GM08714 (cell line): Measurements from ENCODE around the gene PDSS2.

ENCODE experiments used
- H3K4me3 ChIP-seq: fragments of 200-500 bp; sonication (Bioruptor generic); 2 replicates; pipeline ENCODE4 v1.5.1; 2014; ENCODE audit warnings: mild to moderate bottlenecking, low read length, inconsistent platforms
- ZNF274 ChIP-seq: IDR thresholded peaks from 2 replicates; pipeline ENCODE4 v1.6.1; 2012; ENCODE audit warnings: mild to moderate bottlenecking, low read depth, low read length

Gene PDSS2

GRCh38 chr6:107237992-107238660 lies 221.2 kb downstream of the PDSS2 start:
- no peak for TF ChIP-seq ZNF274
- H3K4me3 ChIP-seq, result no peak overlapping the region

- no peak for TF ChIP-seq ZNF274
- H3K4me3 ChIP-seq, result no peak overlapping the region
Observed at GRCh38 chr6:107235511-107235910, 223.9 kb downstream of the PDSS2 start.

GRCh38 chr6:107235007-107235406 lies 224.4 kb downstream of the PDSS2 start:
- H3K4me3 ChIP-seq, result no peak overlapping the region
- no peak for TF ChIP-seq ZNF274

- H3K4me3 ChIP-seq, result no peak overlapping the region
Observed at GRCh38 chr6:107231243-107231642, 228.1 kb downstream of the PDSS2 start.

DNA sequence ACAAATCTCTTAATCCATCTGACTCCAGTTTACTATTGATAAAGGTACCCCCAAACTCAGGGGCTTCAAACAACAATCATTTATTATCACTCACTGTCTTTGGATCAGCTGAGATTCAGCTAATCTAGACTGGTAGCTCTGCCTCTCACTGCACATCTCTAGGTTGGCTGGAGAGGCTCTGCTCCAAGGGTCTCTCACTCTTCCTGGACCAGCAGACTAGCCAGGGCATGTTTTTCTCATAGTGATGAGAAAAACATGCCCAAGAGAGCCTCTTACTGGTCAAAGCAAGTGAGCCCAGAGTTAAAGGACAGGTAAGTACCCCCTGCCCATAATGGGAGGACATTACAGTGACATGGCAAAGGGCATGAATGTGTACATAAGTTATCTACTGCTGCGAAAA lies 228.9 kb downstream of the PDSS2 start:
- no peak overlapping the region for H3K4me3 ChIP-seq
- no peak for TF ChIP-seq ZNF274

More at GRCh38 chr6:107231243-107231642, 228.1 kb downstream of the PDSS2 start:
- no peak for TF ChIP-seq ZNF274

DNA sequence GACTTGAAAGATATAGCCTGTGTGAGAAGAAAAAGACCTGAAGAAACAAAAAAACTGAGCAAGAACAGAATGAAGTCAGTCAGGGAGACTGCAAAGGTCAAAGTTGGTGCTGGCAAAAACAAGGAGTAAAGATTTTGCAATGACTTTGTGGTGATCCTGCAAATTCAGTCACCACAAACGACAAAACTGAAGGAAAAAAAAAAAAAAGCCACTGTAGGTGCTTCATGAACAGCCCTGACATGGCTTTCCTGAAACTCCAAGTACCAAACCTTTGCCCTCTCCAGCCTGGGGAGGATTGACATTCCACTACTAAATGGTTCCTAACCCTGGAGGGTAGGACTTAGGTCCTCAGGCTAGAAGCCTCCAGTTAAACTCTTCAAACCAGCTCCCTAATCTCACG lies 229.3 kb downstream of the PDSS2 start:
- no peak overlapping the region for H3K4me3 ChIP-seq
- TF ChIP-seq ZNF274, result no peak

- TF ChIP-seq ZNF274, result no peak
- H3K4me3 ChIP-seq, result no peak overlapping the region
Observed at GRCh38 chr6:107228754-107229153, 230.6 kb downstream of the PDSS2 start.

DNA sequence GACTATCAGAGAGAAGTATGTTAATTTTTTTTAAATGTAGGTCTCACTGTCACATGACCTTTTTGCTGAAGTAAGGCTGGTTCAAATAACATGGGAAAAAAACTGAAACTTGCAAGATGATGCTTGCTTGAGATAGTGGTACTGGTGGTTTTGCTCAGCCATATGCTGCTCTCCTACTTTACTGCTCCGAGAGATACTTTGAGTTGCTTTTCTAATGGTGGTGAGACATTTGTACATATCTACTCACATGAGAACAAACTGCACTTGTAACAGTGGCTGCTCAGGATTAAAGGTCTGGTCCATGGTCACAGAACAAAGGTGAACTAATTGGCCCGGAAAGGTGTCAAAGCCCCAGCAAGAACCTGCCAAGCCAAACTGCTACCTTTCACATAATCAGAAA lies 237.8 kb downstream of the PDSS2 start:
- no peak for TF ChIP-seq ZNF274
- H3K4me3 ChIP-seq, result no peak overlapping the region

DNA sequence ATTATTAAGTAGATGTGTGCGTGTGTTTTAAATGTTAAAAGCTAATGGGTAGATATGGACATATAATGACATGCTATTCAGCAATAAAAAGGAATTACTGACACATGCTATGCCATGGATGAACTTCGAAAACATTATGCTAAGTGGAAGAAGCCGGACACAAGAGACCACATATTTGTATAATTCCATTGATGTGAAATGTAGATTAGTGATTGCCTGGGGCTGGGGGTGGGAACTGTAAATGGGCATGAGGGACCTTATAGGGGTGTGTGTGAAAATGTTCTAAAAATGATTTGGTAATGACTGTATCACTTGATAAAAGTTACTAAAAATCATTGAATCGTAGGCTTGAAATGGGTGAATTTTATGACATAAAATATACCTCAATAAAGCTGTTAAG lies 239.5 kb downstream of the PDSS2 start:
- H3K4me3 ChIP-seq, result no peak overlapping the region
- no peak for TF ChIP-seq ZNF274

DNA sequence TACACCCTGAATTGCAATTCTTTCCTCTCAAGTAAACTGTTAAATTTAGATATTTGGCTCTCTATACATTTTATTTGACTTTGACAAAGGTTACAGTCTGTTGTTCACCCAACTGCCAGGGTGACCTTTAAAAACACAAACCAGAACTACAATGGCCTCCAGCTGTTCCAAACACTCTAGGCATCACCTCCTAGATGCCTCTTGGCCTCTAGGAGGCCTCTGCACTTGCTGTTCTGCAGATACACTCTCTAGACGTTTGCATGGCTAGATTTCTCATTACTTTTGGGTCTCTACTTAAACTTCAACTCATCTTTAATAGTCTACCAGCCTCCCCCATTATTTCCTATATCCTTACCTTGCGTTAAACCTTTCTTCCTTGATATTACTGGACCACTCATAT lies 241.2 kb downstream of the PDSS2 start:
- TF ChIP-seq ZNF274, result no peak
- no peak overlapping the region for H3K4me3 ChIP-seq

- TF ChIP-seq ZNF274, result no peak
- H3K4me3 ChIP-seq, result no peak overlapping the region
Observed at GRCh38 chr6:107217248-107217647, 242.1 kb downstream of the PDSS2 start.

DNA sequence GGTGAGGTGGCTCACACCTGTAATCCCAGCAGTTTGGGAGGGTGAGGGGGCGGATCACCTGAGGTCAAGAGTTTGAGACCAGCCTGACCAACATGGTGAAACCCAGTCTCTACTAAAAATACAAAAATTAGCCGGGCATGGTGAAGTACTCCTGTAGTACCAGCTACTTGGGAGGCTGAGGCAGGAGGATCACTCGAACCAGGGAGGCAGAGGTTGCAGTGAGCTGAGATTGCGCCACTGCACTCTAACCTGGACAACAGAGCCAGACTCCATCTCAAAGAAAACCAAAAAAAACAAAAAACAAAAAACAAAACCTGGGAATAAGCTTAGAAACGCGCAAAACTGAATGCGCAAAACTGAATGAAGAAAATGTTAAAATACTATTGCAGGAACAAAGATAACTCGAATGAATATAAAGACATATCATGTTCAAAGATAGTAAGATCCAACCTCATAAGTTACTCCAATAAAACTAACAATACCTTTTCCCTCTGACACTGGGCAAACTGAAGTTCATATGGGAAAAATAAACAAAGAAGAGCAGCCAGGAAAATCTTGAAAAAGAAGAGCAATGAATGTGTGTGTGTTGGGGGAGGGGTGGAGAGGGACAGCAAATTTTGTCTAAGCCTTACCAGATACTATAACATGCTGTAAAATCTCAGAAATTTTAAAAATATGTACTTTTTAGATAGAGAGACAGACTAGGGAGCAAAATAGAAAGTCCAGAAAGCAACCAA lies 243.0 kb downstream of the PDSS2 start:
- H3K4me3 ChIP-seq, result no peak overlapping the region
- TF ChIP-seq ZNF274, result no peak

DNA sequence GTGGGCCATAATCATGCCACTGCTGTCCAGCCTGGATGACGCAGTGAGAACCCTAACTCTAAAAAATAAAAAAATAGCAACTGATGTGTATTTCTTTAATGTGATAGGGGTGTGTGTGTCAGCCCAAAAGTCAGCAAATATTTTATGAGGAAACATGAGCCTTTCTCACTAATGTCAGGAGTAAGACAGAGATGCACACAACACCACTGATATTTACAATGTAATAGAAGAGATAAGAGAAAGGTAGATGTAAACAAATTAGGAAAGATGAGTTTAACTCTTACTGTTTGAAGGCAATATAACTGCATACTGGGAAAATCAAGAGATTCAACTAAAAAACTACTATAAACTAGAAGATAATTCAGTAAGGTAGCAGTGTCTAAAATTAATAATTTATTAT lies 244.0 kb downstream of the PDSS2 start:
- no peak overlapping the region for H3K4me3 ChIP-seq
- TF ChIP-seq ZNF274, result no peak

- H3K4me3 ChIP-seq, result no peak overlapping the region
- TF ChIP-seq ZNF274, result no peak
Observed at GRCh38 chr6:107214655-107215054, 244.7 kb downstream of the PDSS2 start.
